HG02623 (cell line): ENCODE data around the gene ANKRD39.
"Not testable (repeated sequence)": the region's sequence is repeated elsewhere in the genome, so short reads cannot be mapped to it uniquely, and the experiment has no call there.

Source experiments
- ATAC-seq: cut with Tn5 transposase; IDR thresholded peaks from one replicate; pipeline ENCODE4 v1.9.1; 2021; ENCODE audit warnings: moderate library complexity; ENCODE audit not compliant: unreplicated experiment

The ANKRD39 gene

DNA sequence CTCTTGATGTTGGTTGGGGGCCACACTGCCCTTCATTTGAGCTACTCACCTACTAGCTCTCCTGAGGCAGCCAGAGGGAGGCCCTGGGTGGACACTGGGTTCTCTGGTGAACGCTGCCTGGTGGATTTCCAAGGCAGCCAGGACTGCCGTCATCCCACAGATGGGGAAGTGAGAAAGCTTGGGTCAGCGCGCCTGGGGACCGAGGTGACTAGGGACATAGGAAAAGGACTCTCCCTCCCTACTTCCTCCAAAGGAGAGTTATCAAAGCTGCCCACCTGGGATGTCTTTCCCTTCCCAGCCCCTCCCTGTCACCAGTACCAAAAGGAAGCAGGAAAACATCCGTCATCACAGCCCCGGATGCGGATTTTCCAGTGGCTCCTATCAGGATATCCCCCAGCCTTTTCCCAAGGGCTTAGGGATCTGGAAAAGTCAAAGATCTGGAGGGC lies 15.9 kb upstream of the ANKRD39 start:
- no peak for ATAC-seq

DNA sequence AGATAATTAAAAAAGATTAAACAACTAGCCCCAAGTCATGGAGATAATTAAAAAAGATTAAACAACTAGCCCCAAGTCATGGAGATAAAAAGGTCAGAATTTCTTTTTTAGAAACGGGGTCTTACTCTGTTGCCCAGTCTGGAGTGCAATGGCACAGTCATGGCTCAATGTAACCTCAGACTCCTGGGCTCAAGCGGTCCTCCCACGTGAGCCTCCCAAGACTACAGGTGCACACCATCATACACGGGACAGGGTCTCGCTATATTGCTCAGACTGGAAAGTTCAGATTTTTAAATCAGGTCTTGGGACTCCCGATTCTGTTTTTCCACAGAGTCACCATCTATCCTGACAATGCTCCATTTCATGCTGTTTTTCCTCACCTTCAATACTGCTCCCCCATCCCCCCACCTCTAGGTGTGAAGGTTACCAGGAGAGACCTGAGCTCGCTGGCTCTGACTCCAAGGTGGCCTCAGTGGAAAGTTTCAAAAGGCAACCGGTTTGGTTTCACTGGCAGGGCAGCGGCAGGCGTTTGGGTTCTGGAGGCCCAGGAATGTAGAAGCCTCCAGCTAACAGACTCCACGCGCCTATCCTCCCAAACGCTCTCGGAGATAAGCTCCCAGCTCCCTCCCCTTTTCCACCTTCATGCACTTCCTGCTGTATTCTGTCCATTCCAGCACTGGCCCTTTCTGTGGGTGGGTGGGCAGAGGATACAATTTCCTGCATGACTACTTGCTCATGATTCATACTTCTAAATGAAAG lies 15.0 kb upstream of the ANKRD39 start:
- ATAC-seq: no peak

DNA sequence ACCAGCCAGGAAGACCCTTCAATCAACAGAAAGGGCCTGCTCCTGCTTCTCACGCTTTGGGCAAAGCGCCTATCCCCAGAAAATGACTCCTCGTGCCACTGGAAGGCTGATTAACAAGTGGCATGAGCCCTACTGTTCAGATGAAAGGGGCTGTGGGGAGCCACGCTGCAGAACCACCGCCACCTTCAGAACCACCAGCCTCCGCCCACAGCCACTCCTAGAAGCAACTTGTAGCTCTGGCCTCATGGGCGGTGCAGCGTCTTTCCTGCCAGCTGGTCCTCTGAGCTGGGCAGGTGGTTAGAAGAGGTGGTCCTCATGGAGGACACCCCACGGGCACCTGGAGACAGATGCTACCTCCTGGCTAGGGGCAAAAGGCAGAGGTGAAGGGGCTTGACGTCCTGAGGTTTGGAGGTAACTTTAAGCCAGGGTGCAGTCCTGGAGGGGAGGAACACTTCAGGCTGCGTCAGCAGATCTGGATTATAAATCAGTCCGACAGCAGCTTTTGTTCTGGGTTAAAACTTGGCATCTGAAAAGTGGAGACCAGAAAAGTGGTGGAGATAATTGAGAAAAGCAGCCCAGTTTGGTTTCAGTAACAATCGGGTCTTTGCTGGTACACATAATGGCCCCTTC lies 12.9 kb upstream of the ANKRD39 start:
- no peak for ATAC-seq

DNA sequence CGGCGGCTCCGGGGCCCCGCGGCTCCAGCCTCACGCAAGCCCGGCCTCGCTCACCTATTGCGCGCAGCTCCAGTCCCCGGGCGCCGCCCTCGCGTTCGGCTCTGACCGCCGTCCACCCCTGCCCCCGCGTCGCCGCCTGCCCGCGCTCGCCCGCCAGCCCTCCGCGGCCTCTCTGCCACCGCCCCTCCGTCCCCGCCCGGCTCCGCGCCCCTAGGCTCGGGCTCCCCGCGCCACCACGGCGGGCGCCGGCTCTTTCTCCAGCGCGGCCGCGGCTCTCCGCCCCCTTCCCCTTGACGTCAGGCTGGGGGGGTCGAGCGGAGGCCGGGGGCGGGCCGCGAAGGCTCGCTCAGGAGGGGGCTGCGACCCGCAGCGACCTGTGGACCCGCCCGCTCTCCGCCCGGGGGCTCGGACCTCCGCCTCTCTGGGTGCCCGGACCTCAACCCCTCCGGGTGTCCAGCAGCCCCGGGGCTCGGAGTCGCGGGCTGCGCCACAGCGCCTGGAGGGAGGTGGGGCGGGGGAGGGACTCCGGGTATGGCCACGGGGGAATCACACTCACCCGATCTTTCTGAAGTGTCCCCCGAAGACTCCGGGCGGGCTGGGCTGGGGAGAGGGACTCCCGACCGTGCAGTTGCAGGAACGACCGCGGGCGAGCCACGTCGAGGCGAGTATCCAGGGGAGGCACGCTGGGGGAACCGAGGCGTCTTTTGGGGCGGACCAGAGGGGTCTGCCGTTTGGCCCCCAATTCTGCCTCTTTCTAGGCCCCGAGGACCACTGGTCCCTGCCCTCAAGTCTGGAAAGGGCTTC lies 12.2 kb upstream of the ANKRD39 start, which contains the start of gene SEMA4C:
SEMA4C (minus strand) TSS at position 259 of the 804 bp plus-strand sequence. CDS start 2,194 bp downstream, outside the sequence.
- no peak for ATAC-seq

DNA sequence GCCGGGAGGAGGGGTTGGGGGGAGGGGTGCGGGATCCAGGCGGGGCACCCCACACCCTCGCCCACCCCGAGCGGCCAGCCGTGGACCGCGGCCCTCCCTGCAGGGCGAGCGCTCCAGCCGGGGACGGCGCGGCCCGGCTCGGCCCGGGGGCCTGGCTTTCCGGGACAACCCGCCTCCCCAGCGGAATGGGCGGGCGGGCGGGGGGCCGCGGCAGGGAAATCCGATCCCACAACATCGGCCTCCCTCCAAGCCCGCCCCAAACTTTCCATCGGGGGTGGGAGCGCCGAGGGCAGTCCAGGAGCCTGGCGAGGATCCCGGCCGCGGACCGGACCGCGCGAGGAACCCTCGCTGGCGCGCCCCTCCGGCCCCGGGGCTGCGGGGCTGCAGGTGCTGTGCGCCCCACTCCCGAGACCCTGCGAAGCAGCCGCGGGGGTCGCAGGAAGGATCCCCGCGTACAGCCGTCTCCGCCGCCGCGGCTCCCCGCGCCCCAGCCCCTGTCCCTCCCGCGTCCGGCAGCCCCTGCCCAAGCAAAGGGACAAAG lies 11.5 kb upstream of the ANKRD39 start:
- peak; percentile 9 for ATAC-seq

DNA sequence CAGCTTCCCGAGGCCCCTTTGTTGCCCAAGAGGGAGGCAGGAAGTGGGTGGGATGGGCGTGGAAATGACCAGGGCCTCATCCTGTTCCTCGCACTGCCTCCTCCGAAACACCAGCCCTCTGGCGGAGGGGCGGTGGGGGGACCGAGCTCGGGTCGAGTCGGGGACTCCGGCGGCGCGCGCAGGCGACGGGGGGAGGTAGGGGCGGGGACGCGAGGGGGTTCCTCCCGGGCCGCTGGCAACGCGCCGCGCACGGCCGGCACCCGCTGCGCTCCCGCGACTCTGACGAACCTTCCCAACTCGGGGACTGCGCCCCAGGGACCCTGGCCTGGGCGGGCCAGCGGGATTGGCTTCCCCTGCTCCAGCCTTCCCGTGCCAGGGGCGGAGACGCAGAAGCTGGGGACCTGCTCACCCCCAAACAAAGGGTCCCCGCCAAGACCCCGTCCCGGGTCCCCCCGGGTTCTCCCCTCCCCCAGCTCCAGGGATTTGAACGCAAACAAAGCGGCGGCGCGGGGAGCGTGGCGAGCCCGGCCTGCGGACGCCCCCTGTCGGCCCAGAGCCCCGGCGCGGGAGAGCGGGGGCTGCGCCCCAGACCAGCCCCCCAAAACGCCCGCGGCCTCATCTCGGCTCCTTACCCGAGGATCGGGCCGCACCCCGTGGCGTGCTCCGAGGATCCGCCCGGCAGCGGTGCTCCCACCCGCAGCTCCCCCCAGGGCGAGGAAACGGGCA lies 10.9 kb upstream of the ANKRD39 start:
- peak; percentile 41 for ATAC-seq

DNA sequence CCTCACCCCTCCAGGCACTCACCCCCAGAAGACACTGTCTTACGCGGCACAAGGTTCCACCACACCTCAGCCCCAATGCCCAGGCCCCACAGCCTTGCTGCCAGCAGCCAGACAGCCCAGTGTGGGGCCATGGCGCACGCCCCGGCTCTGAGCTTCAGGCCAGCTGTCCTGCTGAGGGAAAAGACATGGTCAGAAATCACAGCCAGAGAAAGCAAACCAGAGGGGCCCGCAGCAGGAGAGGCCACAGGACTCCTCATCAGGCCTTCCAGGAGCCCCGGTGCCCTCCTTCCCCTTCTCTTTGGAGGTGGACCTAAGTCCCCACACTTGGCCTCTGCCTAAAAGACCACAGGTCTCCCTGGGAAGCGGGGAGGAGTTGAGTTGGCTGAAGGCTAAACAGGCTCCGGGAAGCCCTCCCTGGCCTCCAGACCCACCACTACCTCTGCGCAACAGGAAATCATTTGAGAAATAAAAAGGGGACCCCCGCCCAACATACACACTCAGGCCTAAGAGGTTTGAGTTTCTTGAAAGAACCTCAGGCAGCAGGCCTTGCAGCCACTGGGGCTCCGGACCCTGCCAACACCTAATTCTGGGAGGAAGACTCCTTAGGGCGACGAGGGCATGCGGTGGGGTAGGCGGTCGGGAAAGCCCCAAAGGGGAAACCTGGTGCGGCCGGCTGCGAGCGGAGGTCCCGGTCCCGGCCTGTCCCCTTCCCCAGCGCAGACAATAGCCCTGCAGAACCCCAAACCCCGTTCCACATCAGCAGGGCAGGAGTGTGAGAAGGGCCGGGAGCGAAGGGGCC lies 10.1 kb upstream of the ANKRD39 start:
- no peak for ATAC-seq

DNA sequence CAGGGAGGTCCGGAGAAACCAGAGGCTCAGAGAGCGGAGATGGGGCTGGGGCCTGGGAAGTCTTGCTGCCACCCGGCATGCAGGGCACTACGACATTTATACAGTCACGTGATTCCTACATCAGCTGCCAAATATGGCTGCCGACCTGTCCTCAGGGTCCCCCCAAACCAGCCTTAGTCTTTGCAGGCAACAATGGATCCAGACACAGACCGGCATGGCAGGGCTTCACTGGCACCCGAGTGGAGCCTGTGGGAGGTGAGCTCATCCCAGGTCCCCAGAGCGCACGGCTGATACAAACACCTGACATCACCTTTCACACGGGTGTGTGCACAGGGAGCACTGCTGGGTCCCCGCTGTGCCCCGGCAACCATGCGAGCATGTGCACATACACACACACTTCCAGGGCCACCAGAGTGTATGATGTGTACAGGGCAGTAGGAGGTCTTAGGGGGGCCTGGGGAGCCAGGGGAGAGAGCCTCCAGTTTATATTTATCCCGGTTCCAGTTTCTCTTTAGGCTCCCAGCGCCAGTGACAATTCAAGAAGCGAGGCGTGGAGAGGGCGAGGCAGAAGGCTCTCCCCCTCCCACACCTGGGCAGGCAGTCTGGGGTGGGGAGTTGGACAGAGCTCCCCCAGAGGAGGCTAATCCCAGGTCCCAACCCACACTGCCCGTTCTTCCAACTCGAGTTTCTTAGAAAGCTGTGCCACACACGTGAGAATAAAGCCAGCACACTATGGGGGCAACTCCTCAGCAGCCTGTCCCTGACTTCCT lies 9.4 kb upstream of the ANKRD39 start:
- ATAC-seq: no peak

DNA sequence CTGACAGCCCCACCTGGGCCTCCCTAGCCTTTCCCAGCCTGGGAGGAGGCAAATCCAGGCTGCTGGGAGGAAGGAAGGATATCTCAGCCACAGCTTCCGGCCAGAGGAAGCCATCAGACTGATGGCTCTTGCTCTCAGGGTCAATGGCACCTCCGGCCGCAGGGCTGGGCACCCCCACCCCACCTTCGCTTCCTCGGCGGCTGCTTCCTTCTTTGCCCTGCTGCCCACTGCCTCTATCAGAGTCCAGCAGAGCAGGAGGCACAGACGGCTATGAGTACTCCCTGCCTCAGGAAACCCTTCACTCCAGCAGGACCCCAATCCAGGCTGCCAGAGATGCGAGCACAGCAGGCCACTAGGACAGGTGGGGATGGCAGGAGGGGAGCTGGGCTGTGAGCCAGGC lies 8.8 kb upstream of the ANKRD39 start:
- ATAC-seq: no peak

DNA sequence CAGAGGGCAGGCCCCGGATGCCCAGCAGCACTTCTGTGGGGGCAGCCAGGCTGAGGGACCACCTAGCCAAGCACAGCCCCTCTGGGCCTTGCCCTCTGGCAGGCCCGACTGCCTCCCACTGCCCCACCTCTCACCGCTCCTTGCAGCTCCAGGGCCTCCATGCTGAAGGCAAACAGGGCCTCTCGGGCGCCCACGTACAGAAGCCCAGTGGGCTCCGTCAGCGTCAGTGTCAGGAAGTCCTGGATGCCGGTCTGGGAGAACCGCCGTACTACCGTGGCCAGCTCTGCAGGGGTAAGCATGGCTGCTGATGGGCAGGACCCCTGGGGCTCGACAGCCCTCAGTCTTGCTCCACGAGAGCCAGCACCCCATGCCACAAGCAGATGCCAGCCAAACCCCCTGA lies 8.3 kb upstream of the ANKRD39 start:
- ATAC-seq: no peak

DNA sequence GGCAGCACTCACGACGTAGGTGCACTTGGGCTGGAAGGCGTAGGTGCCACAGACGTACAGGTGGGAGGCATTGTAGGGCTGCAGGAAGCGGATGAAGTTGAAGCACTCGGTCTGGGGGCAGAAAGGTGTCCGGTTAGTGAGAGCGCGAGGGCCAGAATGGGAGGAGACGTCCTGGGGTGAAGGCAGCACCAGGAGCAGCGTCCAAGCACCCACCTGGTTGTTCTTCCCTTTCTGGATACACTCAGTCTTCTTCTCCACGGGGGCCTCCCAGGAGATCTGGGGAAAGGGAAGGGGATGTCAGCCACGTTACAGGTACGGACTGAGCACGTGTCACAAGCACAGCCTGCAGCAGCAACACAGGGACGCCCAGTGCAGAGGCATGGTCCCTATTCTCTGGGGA lies 7.8 kb upstream of the ANKRD39 start:
- ATAC-seq: no peak

DNA sequence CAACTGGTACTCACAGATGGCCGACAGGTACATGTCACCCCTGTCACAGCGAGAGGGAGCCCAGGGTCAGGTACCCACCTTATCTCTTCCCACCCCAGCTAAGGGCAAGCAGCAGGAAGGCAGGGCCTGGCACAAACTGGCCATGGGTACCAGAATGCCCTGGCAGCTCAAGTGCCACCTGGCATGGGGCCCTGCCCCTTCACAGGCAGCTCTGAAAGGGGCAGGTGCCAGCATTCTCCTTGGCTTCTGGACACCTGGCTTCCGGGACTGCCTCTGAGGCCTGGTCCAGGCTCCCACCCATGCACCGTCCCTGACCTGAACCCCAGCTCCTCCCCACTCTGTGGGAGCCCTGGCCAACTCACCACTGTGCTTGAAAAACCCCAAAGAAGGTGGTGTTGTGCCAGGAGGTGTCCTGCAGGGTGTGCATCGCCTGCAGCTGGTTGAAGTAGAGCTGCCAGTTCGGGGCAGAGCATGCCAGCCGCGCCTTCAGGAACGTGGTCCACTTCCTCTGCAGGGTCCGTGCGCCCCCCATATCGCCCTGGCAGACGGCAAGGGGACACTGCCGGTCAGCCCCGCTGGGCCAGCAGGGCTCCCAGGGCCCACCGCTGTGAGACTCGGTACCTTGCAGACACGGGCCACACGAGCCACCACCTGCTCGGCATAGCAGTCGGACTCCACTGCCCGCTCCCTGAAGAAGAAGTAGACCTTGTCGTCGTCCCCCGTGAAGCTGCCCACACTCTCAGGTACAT lies 6.7 kb upstream of the ANKRD39 start:
- ATAC-seq: no peak

DNA sequence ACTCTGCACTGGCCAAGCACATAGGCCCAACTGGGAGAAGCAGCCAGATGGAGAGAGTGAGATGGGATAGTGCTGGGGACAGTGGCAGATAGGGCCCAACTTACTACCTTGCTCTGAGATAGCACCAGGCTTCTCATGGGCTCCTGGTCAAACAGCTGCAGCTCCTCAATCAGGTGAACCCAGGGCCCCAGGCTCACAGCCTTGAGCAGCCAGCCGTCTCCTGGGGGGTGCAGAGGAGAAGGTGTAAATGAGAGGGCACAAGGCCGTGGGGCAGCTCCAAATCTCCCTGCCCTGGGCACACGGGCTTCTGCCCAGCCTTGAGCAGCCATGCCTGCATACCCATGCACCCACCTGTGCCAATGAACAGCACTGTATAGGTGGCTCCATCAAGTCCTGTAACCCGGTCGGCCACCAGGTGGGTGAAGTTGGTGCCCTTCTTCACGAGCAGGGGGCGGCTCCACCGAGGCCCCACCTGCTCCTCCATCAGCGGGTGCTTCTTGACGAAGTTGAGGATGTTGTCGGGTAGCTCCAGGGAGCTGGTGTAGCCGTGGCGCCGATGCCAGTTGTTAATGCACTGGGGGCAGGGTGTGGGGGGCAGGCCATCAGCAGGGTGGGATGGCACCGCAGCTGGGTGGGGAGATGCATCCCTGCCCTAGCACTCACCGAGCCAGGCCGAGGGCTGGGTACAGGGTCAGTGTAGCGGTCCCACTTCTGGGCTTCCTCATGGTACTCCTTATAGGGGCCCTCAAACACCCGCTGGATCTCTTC lies 5.9 kb upstream of the ANKRD39 start:
- ATAC-seq: no peak

DNA sequence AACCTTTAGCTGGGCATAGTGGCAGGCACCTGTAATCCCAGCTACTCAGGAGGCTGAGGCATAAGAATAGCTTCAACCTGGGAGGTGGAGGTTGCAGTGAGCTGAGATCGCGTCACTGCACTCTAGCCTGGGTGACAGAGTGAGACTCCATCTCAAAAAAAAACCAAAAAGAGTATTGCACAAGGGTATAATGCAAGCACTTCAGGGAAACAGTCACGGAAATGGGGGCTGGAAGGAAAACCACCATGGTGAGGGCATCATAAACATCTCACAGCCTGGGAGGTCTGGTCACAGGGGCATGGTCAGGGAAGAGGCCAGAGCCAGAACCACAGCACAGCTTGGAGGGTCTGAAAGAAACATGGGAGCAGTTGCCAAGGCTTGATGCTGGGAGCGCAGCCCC lies 5.2 kb upstream of the ANKRD39 start:
- not testable (repeated sequence) for ATAC-seq

DNA sequence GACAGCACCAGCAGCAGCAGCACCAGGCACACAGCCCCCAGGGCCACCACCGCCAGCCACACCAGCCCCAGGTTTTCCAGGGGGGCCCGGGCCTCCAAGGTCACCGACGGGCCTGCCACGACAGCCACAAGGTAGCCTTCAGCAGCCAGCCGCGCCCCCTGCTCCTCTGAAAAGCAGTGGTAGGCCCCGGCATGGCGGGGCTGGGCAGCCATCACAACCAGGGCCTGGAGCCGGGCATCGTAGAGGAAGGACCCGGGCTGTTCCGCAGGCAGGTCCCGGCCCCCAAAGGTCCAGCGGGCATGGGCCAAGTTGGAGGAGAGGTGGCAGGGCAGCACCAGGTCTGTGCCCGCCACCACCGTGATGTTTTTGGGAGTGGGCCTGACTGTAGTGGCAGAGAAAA lies 3.3 kb upstream of the ANKRD39 start:
- no peak for ATAC-seq

DNA sequence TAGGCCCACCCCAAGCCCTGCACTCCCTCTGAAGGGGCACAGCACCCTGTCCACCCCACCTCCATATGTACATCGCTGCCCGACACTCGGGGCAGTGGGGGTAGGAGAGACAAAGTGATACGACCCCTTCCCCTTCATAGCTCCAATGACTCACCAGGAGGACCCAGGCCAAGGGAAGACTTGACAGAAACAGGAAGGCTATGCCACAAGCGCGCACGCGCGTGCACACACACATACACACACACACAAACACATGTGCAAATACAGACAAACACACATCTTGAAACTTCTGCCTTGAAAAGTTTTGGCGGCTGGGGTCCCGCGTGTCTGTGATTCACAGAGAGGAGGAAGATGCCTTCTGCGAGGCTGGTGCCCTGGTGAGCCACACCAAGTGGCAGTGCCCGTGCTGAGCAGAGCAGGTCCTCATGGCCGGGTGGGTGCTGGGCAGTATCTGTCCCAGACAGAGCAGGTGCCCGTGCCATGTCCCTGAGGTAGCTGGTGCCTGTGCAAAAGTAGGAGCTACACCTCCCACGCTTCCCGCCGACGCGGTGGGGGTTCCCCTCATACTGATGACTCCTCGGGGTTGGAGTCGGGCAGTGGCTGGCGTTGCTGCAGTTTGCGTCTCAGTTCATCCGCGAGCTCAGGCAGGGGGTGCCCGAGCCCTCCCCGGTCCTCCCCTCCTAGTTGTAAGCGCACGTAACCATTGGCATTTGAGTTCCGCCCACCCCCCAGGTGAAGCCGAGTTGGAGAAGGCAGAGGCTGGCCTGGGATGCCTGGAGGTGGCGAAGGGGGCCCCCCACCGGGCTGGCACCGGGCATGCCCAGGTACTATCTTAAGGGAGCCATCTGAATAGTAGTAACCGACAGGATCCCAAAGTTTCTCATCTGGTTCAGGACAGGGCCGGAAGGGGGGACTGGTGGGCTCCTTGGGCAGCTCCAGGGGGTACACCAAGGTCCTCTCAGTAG lies 2.5 kb upstream of the ANKRD39 start:
- no peak for ATAC-seq

DNA sequence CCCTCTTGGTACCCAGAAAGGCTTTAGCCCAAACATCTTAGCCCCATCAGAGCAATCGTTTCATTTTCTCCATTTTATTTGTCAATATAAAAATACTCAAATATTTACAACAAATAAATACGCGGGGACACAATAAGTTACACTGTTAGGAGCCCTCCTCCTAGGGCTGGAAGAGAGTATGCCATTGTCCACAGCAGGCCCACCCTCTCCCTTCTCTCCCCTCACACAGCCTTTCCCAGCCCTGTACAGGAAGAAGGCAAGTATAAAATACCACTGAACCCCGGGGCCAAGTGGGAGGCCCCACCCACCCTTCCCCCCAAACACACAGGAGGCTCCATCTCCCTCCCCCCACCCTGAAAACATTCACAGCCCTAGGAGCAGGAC lies 1.9 kb upstream of the ANKRD39 start:
- ATAC-seq: no peak
